ENCODE results near the gene MRTFA. TPM values are rescaled to one million over a fixed set of nuclear protein-coding genes. Genes with fewer than 3 reads are reported as not detected.
A peak's percentile ranks its signal among the peaks of the same experiment; 100 is the strongest.

Gene MRTFA
- total and polyA plus RNA-seq, 2 of the 13 experiments (the other 11 are each of a cell fraction or from before 2014, with no cell fraction given), result 2.4 to 8.2 TPM

- TF ChIP-seq CC2D1A (CRISPR knock-in tag; IDR thresholded peaks at IDR 0.05) (no peak), DR1 (CRISPR knock-in tag; IDR thresholded peaks at IDR 0.05) (peak; percentile 72; the same call in 1 of the 2 replicates), ZNF782 (CRISPR knock-in tag; IDR thresholded peaks at IDR 0.05; ENCODE audit: borderline replicate concordance) (peak; percentile 44; the same call in 1 of the 2 replicates), PATZ1 (CRISPR knock-in tag; IDR thresholded peaks at IDR 0.05) (peak; percentile 38; the same call in 1 of the 2 replicates), BCL3 (CRISPR knock-in tag; IDR thresholded peaks at IDR 0.05) (peak; percentile 68; the same call in 1 of the 2 replicates), ARNT2 (CRISPR knock-in tag; IDR thresholded peaks at IDR 0.05; ENCODE audit: low read depth) (peak; percentile 86), PRMT3 (CRISPR knock-in tag; IDR thresholded peaks at IDR 0.05; ENCODE audit: borderline replicate concordance, low read depth) (no peak), ZNF703 (CRISPR knock-in tag; IDR thresholded peaks at IDR 0.05; ENCODE audit: borderline replicate concordance) (peak; percentile 16; the same call in 1 of the 2 replicates), EEA1 (CRISPR knock-in tag; IDR thresholded peaks at IDR 0.05; ENCODE audit: borderline replicate concordance) (peak; percentile 78; the same call in 1 of the 2 replicates), ZBTB20 (CRISPR knock-in tag; IDR thresholded peaks at IDR 0.05; ENCODE audit: borderline replicate concordance, low read depth) (peak; percentile 6; the same call in 1 of the 2 replicates), STAG1 (CRISPR knock-in tag; IDR thresholded peaks at IDR 0.05) (0 out of 2 replicates have a peak, but pooled peaks have one; percentile 8), ZSCAN21 (CRISPR knock-in tag; IDR thresholded peaks at IDR 0.05; ENCODE audit: borderline replicate concordance) (peak; percentile 49; the same call in 1 of the 2 replicates), NR2C2 (CRISPR knock-in tag; IDR thresholded peaks at IDR 0.05; ENCODE audit: borderline replicate concordance) (peak; percentile 78), HOMEZ (CRISPR knock-in tag; IDR thresholded peaks at IDR 0.05; ENCODE audit: low read depth) (peak; percentile 66; the same call in 1 of the 2 replicates), ISX (CRISPR knock-in tag; conservative IDR thresholded peaks at IDR 0.05) (no peak), ZNF501 (CRISPR knock-in tag; IDR thresholded peaks at IDR 0.05) (peak; percentile 81), ZFY (CRISPR knock-in tag; IDR thresholded peaks at IDR 0.05) (peak; percentile 84), ZNF331 (CRISPR knock-in tag; IDR thresholded peaks at IDR 0.05) (peak; percentile 52), SOX6 (IDR thresholded peaks at IDR 0.05) (no peak), SOX6 (CRISPR knock-in tag; IDR thresholded peaks at IDR 0.05) (no peak), SRF (IDR thresholded peaks at IDR 0.05; ENCODE audit: low read depth, low read length) (no peak), ZFP90 (CRISPR knock-in tag; IDR thresholded peaks at IDR 0.05; ENCODE audit: borderline replicate concordance) (peak; percentile 79), IKZF5 (CRISPR knock-in tag; IDR thresholded peaks at IDR 0.05) (no peak; the same call in none of the 2 replicates)
Measured at GRCh38 chr22:40636380-40637182, at the start of gene MRTFA (continued).

All from HepG2 (cell line).